Measurements from ENCODE around the gene UPF2. TPM values are rescaled to one million over a fixed set of nuclear protein-coding genes. Genes with fewer than 3 reads are reported as not detected.
A peak's percentile ranks its signal among the peaks of the same experiment; 100 is the strongest.

UPF2 gene
- total RNA-seq, 4 donors from 2014 or later = 22.8 to 36.3 (median 26.6) TPM

GRCh38 chr10:11875494-11876281 is 166.9 kb downstream of the UPF2 start:
- WGBS, 2 donors = 44 to 56% methylated on average over 11 to 14 of the region's 17 CpGs
- H3K9me3 ChIP-seq = no peaks in the 10 kb centered on the region
- H3K27ac ChIP-seq = peak overlapping the region; percentile 99 to 100 (median 99)
- intact Hi-C loops (cut with DNase I) = no loop called here
- H3K36me3 ChIP-seq = no peaks in the 10 kb centered on the region
- TF ChIP-seq CTCF (IDR thresholded peaks at IDR 0.05) (no peak), POLR2A (IDR thresholded peaks at IDR 0.05) (peak in 1 of 2 donors; percentile 74)
- H3K27me3 ChIP-seq = no peaks in the 10 kb centered on the region
- H3K4me3 ChIP-seq (replicated peaks in 1 of 3) = no peak overlapping the region
- DNase-seq = peak; percentile 97 to 98
- peaks cover 45 to 71% of the 10 kb centered on the region in 2 donors for H3K4me1 ChIP-seq

- Histone ChIP-seq H3K4me3 (replicated peaks in 1 of 3) (no peak overlapping the region), H3K4me1 (peaks cover 50 to 73% of the 10 kb centered on the region in 2 donors), H3K27me3 (no peaks in the 10 kb centered on the region), H3K27ac (peak overlapping the region; percentile 99 to 100 (median 99)), H3K36me3 (no peaks in the 10 kb centered on the region), H3K9me3 (no peaks in the 10 kb centered on the region)
- DNase-seq = peak; percentile 86 to 87
- WGBS, 2 donors = 23 to 34% methylated on average over 13 to 18 of the region's 20 CpGs
- intact Hi-C loops (cut with DNase I) = no loop called here
- TF ChIP-seq CTCF (IDR thresholded peaks at IDR 0.05) (no peak), POLR2A (IDR thresholded peaks at IDR 0.05) (peak in 1 of 2 donors; percentile 66)
These were observed 167.8 kb downstream of the UPF2 start for GRCh38 chr10:11874568-11875493.

- no peak for DNase-seq
- intact Hi-C loops (cut with DNase I) = no loop called here
These were observed 171.1 kb downstream of the UPF2 start for GRCh38 chr10:11871466-11871865.

GRCh38 chr10:11870900-11871400 is 171.7 kb downstream of the UPF2 start:
- 88 to 91% methylated on average over 7 of the region's 7 CpGs for WGBS, 2 donors
- H3K27ac ChIP-seq = peak overlapping the region in 1 of 3 donors; percentile 47
- no peaks in the 10 kb centered on the region for H3K9me3 ChIP-seq
- no peak for DNase-seq
- TF ChIP-seq POLR2A (IDR thresholded peaks at IDR 0.05) (no peak), CTCF (IDR thresholded peaks at IDR 0.05) (no peak)
- no peak overlapping the region for H3K4me3 ChIP-seq (replicated peaks in 1 of 3)
- intact Hi-C loops (cut with DNase I) = no loop called here
- no peaks in the 10 kb centered on the region for H3K27me3 ChIP-seq
- H3K4me1 ChIP-seq = peaks cover 23 to 45% of the 10 kb centered on the region in 2 donors
- no peaks in the 10 kb centered on the region for H3K36me3 ChIP-seq

More at GRCh38 chr10:11871466-11871865, 171.1 kb downstream of the UPF2 start:
- H3K27ac ChIP-seq = peak overlapping the region in 1 of 3 donors; percentile 47
- TF ChIP-seq POLR2A (IDR thresholded peaks at IDR 0.05) (no peak), CTCF (IDR thresholded peaks at IDR 0.05) (no peak)
- 73 to 79% methylated on average over 9 of the region's 9 CpGs for WGBS, 2 donors
- no peaks in the 10 kb centered on the region for H3K9me3 ChIP-seq
- no peaks in the 10 kb centered on the region for H3K27me3 ChIP-seq
- H3K36me3 ChIP-seq = no peaks in the 10 kb centered on the region
- peaks cover 28 to 50% of the 10 kb centered on the region in 2 donors for H3K4me1 ChIP-seq
- no peak overlapping the region for H3K4me3 ChIP-seq (replicated peaks in 1 of 3)

Measured in thyroid gland (tissue), 4 donors.